ENCODE measurements around the gene KRT16.
"Not testable (repeated sequence)": the region's sequence is repeated elsewhere in the genome, so short reads cannot be mapped to it uniquely, and the experiment has no call there.

DNA sequence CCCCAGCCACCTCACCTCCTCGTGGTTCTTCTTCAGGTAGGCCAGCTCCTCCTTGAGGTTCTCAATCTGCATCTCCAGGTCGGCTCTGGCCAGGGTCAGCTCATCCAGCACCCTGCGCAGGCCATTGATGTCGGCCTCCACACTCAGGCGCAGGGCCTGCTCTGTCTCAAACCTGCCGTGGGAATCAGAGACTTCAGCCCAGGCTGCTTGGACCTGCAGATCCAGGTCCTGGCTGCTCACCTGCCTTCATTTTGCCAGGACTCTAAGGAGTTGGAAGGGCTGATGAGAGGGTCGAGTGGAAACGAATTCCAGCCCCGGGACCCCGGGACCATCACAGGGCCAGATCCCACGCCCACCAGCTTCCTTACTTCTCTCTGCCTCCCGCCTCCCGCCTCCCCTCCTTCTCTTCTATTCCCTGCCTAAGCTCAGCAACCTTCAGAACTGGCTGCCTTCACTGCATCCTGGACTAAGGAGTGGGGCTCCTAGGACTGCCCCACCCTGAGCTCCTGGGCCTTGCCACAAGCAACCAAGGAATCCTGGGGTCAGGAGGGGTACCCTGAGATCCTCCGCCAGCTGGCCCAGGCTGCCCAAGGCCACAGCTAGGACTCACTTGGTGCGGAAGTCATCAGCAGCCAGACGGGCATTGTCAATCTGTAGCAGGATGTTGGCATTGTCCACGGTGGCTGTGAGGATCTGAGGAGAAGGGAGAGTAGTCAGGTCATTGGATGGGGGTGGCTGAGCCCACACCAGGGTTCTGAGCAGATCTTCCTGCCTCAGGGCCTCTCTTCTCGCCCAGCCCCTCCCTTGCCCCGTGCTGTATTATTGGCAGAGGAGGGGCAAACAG, 10.0 kb upstream of the KRT16 start:
- not testable (repeated sequence) for TF ChIP-seq CTCF, EZH2, EZH2phosphoT487 (IDR thresholded peaks at IDR 0.05)
